NCI-H748 treated with DMSO at 0.1 percent for 48 hours (cell line): ENCODE data around the gene ZBTB18.

Experiments
- DNase-seq: peaks from one replicate; lab custom pipeline; 2025; lab: John Stamatoyannopoulos, UW

Gene ZBTB18

DNA sequence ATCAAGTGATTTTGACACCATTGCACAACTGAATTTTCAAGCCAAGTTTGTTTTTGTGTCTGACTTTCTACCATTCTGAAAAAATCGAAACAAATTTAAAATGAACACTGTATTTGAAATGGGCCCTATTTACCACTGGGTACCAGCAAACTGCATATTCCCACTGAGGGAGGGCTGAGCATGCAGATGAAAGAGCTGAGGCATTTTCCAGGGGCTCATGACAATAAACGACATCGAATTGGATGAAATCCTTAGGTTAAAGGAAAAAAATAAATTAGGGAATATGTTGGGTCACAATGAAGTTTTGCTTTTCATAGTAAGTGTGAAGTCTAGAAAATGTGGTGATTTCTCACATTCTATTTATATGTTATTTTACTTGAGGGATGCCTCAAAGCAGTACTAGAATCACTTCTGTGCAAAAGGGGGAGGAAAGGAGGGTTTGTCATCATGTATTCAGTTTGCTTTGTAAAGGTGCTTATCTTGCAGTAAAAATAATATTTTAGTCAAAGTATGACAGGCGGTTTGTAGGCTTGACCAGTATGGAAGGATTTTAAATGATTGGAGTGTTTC, 11.2 kb downstream of the ZBTB18 start:
- no peak for DNase-seq

DNA sequence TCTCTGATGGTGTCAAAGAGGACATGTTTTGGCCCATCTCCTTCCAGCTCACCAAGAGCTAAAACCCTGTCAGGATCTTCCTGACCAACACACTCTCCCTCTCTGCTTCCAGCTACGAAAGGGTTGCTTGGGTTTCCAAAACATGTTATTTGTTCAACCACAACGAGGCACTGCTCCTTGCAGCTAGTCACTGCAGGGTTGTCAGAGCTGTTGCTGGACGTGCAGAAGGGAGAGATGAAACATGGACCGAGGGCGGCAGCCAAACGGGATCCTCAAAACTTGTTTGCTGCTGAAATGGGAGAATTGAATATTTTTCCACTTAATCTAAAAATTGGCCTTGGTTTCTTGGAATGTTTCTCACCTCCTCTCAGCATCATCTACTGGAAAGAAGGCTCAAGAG, 12.4 kb downstream of the ZBTB18 start:
- no peak for DNase-seq

GRCh38 chr1:244064621-244065020, 13.5 kb downstream of the ZBTB18 start:
- DNase-seq, result no peak

DNA sequence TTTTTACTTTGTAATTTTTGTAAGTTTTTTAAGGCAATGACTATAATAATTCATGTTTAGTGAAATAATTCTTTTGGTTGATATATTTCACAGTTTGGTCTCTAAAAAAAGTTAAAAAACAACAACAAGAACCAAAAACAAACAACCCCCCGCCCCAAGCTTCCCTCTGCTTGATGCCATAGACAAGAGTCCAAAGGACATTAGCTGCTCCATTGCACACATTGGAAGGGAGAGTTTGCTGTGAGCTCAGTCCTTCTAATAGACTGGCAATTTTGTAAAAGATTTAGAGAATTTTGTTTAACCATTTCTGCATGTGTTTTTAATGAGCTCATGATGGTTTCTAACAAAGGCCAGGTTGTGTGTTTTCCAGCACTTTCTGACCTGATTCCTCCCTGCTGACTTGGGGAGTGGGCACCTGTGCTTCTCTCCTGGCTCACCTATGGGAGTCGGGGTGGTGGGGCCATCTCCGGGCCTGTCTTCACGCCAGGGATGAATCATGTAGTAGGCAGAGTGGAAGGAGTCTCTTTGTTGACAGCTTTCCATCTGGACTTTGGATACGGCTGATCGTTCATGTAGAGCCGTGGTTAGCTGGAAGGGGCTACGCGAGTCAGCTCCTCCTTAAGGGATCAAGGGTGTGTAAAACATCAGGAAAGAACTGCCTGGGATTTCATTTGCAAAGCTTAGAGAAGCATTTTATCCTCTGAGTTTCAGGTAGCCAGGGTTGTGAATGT, 14.1 kb downstream of the ZBTB18 start:
- no peak for DNase-seq

GRCh38 chr1:244065960-244066388, 14.9 kb downstream of the ZBTB18 start:
- no peak for DNase-seq

GRCh38 chr1:244066954-244067716, 16.1 kb downstream of the ZBTB18 start:
- no peak for DNase-seq

- no peak for DNase-seq
These were observed 16.8 kb downstream of the ZBTB18 start for GRCh38 chr1:244067893-244068292.

- no peak for DNase-seq
These were observed 17.5 kb downstream of the ZBTB18 start for GRCh38 chr1:244068567-244068966.

GRCh38 chr1:244069326-244069898, 18.3 kb downstream of the ZBTB18 start:
- DNase-seq, result no peak

- peak; percentile 1 for DNase-seq
These were observed 23.6 kb downstream of the ZBTB18 start for GRCh38 chr1:244074559-244075171.

GRCh38 chr1:244075247-244075722, 24.2 kb downstream of the ZBTB18 start:
- no peak for DNase-seq

GRCh38 chr1:244076740-244077139, 25.7 kb downstream of the ZBTB18 start:
- no peak for DNase-seq

DNA sequence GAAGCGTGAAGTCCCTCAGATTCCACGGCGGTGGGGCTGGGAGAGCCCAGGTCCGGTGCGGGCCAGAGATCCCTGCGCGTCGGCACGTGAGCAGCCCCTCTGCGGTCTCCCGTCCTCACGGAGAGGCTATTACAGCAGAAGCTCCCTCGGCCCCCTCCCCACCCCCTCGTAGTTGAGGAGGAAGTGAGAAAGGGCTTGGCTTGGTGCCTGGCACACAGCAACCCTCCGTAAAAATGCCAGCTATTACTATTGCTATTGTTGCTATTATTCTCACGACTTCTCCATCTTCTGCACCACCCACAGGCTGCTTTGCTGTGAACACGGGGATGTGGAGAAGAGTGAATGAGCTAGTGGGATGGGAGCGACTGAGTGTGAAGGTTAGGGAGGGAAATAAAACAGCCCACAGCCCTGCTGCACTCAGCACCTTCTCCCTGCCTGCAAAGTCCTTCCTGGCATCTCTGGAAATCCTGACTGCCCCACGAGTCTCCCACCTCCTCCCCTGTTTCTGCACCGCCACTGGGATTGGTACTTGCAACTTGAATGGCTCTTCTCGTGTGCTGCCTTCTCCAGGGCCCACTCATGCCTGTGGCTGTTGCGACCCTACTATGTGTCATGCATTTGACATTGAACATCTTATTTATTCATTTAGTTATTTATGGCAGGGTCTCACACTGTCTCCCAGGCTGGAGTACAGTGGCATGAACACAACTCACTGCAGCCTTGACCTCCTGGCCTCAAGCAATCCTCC, 26.6 kb downstream of the ZBTB18 start:
- no peak for DNase-seq

- DNase-seq, result no peak
These were observed 29.4 kb downstream of the ZBTB18 start for GRCh38 chr1:244080343-244080929.

GRCh38 chr1:244082969-244083368, 31.9 kb downstream of the ZBTB18 start:
- DNase-seq, result no peak

GRCh38 chr1:244083383-244083943, 32.4 kb downstream of the ZBTB18 start:
- no peak for DNase-seq

DNA sequence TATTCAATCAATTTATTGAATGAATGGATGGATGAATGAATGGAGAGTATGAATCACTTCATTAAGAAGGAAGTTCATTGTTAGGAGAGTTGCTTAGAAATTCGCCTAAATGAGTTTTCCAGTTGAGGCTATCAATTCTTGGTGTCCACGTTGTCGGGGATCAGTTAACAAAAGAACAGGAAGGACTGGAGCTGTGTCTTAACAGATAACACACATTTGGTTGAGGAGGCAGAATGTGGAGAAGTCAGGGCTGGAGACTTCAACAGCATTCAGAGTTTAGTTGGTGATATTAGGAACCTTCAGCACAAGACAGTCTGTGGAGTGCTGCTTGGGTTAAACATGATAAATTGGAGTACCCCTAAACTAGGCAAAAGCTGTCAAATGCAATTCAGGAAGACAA, 33.7 kb downstream of the ZBTB18 start:
- DNase-seq, result no peak

- no peak for DNase-seq
These were observed 34.8 kb downstream of the ZBTB18 start for GRCh38 chr1:244085891-244086290.

GRCh38 chr1:244087021-244087560, 36.0 kb downstream of the ZBTB18 start:
- DNase-seq, result no peak

DNA sequence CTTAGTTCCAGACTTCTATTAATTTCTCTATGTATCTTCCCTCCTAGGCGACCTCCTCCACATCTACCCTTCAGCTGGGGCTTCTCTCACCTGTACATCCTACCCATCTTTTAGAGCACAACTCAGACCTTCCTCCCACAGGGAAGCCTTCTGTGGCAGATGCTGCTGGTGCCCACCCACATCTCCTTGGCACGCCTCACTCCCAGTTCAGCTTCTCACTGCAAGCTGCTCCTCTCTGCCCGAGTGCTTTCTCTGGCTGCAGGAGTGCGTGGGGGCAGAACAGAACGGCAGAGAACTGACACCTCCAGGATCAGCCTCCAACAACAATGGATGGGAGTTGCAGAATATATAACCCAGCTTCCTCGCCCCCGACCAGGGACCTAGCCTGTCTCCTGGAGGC, 36.5 kb downstream of the ZBTB18 start:
- DNase-seq, result no peak
